Measurements from ENCODE around the gene SIX1.

The SIX1 gene

DNA sequence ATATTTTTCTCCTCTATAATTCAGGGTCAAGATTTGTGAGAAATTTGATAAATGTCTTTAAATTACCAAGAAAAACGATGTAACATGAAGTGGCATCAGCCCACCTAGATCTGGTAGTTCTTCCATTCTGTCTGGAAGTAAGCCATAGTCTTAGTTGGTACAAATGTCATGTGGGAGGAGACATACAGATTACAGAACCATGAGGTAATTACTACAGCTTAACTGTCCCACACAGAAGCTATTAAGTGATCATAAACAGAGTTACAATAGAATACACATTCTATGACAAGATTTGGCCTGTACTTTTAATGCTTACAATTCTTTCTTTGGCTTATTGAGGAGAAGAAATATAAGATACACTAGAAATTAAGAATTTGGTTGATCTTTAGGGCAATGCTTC lies 13.7 kb upstream of the SIX1 start:
- DNase-seq (ENCODE audit: extremely low spot score) = no peak
- CTCF ChIA-PET = interaction anchor here (0.6 to 0.7 kb wide), 2 partner anchors 22 to 279 kb away, joined by 3 read pairs; no protein-coding TSS in a partner anchor
- TF ChIP-seq, protein P1, sequence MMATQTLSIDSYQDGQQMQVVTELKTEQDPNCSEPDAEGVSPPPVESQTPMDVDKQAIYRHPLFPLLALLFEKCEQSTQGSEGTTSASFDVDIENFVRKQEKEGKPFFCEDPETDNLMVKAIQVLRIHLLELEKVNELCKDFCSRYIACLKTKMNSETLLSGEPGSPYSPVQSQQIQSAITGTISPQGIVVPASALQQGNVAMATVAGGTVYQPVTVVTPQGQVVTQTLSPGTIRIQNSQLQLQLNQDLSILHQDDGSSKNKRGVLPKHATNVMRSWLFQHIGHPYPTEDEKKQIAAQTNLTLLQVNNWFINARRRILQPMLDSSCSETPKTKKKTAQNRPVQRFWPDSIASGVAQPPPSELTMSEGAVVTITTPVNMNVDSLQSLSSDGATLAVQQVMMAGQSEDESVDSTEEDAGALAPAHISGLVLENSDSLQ (IDR thresholded peaks at IDR 0.05) = 0 out of 2 replicates have a peak, but pooled peaks have one; percentile 4
- TF ChIP-seq CTBP1 (IDR thresholded peaks at IDR 0.05; ENCODE audit: borderline replicate concordance) = no peak
- POLR2A ChIA-PET = interaction anchor here (1.0 to 2.0 kb wide), 2 partner anchors 50 to 318 kb away, joined by 3 to 5 read pairs; partner anchors contain the start of genes SLC38A6 and TRMT5

DNA sequence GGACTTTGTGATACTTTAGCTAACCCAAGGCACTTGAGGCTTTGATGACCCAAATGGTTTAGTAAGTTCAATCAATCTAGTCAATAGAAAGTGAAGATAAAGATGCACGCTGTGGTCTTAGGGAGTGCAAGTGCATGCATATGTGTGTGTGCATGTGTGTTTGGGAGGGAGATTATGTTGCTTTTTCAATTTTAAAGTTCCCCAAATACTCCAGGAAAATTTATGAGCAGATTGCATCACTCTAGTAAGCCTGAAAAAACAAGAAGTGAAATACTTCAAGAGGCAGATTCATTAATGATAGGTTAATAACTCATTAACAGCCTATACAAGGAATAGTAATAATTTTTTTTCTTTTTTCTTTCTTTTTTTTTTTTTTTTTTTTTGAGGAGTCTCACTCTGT lies 12.4 kb upstream of the SIX1 start:
- no peak for DNase-seq (ENCODE audit: extremely low spot score)
- CTCF ChIA-PET = interaction anchor here (0.6 kb wide), 1 partner anchor 342 kb away, joined by 3 read pairs; no protein-coding TSS in a partner anchor
- POLR2A ChIA-PET = interaction anchor here (1.3 kb wide), 1 partner anchor 12 kb away, joined by 4 read pairs; no protein-coding TSS in a partner anchor
- no peak for TF ChIP-seq ELF4 (IDR thresholded peaks at IDR 0.05)
- no peak for TF ChIP-seq L3MBTL2 (conservative IDR thresholded peaks at IDR 0.05)
- TF ChIP-seq BHLHE40 (IDR thresholded peaks at IDR 0.05; ENCODE audit: borderline replicate concordance) = no peak
- TF ChIP-seq HDGF (IDR thresholded peaks at IDR 0.05; ENCODE audit: borderline replicate concordance) = no peak
- TF ChIP-seq CTBP1 (IDR thresholded peaks at IDR 0.05; ENCODE audit: borderline replicate concordance) = no peak
- 0 out of 2 replicates have a peak, but pooled peaks have one; percentile 16 for TF ChIP-seq ZNF384 (IDR thresholded peaks at IDR 0.05)

DNA sequence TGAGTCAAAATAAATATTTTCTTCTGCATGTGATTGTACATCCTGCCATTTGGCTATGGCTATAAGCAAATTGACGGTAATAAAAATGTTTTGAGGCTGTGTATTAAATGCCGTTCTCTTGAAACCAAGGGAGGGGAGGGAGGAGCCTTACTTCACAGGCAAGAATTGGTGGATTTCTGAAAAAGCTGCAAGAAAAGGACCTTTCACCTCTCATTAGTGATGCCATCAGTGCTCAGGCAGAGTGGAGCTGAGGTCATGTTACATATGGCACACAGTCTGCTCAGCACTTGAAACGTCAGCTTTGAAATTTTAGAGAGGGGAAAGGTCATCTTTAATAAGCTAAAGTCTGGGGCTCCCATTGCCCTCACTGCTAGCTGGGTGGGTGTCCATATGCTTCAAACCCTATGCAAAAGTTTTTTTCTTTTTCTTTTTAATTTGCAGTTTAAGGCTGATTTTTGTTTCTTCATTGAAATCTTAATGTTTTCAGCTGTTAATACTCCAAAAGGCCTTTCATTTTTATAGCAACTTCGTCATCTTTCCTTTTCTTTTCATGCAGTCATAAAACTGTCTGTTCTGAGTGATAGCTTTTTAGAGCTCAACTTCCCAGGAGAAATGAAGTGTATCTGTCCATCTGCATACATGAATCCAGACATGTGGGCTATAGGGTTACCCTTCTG lies 9.8 kb upstream of the SIX1 start:
- TF ChIP-seq ARNT (IDR thresholded peaks at IDR 0.05) (no peak), CTBP1 (IDR thresholded peaks at IDR 0.05; ENCODE audit: borderline replicate concordance) (peak; percentile 95), LEF1 (IDR thresholded peaks at IDR 0.05; ENCODE audit: borderline replicate concordance) (peak; percentile 88; the same call in 1 of the 2 replicates), HDGF (IDR thresholded peaks at IDR 0.05; ENCODE audit: borderline replicate concordance) (no peak)
- TF ChIP-seq, protein P1 (IDR thresholded peaks at IDR 0.05) = peak; percentile 97
- POLR2A ChIA-PET = interaction anchor here (0.6 to 2.3 kb wide), 13 partner anchors 8 to 323 kb away, joined by 3 to 28 read pairs (median 4); partner anchors contain the start of genes SIX1 and SIX4
- CTCF ChIA-PET = interaction anchor here (1.0 to 1.3 kb wide), 3 partner anchors 15 to 77 kb away, joined by 3 to 4 read pairs (median 3); no protein-coding TSS in a partner anchor
- DNase-seq (ENCODE audit: extremely low spot score) = peak; percentile 51

DNA sequence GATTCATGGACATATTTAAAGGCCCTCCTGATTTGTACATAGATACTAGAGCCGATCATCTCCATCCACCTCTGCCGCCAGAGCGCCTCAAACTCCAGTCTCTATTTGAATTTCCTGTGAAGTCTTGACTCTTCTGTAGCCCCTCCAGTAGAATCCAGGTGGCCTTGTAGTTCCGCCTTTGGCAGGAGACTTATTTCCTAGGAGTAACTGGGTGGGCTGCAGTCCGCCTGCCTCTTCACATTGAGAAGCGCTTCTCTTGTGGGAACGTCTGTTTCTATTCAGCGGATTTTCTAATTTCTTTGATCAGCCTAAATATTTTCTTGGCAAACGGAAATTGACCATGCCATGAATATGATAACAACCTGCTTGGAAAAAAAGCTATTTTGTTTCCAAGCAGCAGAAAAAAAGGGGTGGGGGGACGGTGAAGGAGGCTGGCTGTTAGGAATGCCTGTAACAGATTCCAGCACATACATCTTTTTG lies 9.0 kb upstream of the SIX1 start:
- POLR2A ChIA-PET = interaction anchor here (1.3 to 2.3 kb wide), 5 partner anchors 9 to 69 kb away, joined by 3 to 28 read pairs (median 12); partner anchors contain the start of genes SIX1 and SIX4
- DNase-seq (ENCODE audit: extremely low spot score) = no peak
- CTCF ChIA-PET = interaction anchor here (1.1 to 1.3 kb wide), 2 partner anchors 14 to 78 kb away, joined by 3 to 4 read pairs; no protein-coding TSS in a partner anchor
- no peak for TF ChIP-seq TARDBP (IDR thresholded peaks at IDR 0.05)
- no peak for TF ChIP-seq CTBP1 (IDR thresholded peaks at IDR 0.05; ENCODE audit: borderline replicate concordance)
- TF ChIP-seq LEF1 (IDR thresholded peaks at IDR 0.05; ENCODE audit: borderline replicate concordance) = no peak

DNA sequence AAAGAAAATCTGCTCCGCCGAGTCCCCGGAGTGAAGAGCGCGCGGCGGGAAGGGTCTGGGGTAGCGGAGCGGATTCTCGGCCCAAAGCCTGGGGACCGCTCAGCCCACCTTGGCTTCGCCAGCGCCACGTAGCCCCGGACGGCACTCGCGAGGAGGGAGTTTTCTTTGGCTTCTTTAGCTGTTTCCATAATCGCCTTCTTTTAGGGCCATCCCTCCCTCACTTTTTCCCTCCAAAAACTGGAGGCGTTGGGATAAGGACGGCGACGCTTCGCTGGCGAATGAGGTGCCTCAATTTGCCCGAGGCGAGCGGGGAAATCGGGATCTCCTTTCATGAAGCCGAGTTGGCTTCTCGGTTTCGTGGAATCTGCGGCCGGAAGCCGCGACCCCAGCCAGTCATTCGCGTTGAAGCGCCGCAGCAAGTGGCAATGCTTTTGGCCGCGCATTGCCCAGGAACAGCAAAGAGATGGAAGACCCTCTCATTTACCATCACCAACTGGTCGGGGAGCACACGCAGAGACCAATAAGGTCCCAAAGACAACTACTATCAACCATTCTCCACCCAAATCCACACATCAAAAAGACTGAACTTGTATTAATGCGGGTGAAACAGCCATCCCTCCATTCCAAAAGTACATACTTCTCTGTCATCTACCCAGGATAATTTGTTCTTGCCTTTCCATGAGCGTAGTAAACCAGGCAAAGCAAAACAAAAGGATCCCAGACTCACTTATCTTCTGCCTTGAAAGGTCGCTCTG lies 8.4 kb upstream of the SIX1 start:
- ChIA-PET POLR2A (interaction anchor here (1.1 to 5.4 kb wide), 6 partner anchors 10 to 323 kb away, joined by 3 to 71 read pairs (median 10); partner anchors contain the start of genes SIX4, SLC38A6 and TRMT5), CTCF (interaction anchor here (0.6 kb wide), 1 partner anchor 776 kb away, joined by 3 read pairs; no protein-coding TSS in a partner anchor)
- TF ChIP-seq L3MBTL2 (conservative IDR thresholded peaks at IDR 0.05) = peak; percentile 89
- TF ChIP-seq ZNF384 (IDR thresholded peaks at IDR 0.05) = peak; percentile 76; the same call in 1 of the 2 replicates
- TF ChIP-seq LEF1 (IDR thresholded peaks at IDR 0.05; ENCODE audit: borderline replicate concordance) = no peak
- no peak for DNase-seq (ENCODE audit: extremely low spot score)

DNA sequence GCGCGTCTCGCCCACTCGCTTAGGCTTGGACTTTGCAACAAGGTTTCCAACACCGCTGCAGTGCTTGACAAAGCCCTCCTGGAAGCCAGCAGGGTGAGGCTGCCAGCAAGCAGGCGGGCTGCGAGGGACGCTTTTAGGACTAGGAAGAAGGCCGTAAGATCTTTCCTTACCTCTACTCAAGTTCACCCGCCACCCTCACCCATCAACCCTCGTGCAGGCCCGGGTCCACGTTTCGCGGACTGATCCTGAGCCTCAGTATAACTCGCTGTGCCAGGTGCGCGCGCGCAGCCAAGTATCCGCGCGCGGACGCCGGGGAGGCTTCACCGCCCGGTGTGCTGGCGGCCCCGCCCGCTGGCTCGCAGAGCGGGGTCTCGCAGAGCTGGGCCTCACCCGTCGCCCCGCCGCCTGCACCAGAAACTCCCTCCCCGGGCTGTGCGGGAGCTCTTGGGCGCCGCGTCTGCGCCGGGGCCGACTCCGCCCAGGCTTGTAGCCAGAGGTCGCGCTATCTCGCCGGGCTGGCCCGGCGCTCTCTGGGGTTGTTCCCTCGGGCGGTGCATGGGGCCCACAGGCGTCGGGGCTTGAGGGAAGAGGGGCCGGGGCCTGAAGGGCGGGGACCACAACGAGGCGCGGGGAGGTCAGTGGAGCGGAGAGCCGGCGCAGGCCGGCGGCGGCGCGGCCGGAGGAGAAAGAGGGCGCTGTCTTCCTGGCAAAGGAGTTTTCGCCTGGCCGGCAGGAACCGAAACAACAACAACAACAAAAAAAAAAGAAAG lies 7.6 kb upstream of the SIX1 start:
- ChIA-PET POLR2A (interaction anchor here (0.8 to 5.4 kb wide), 12 partner anchors 8 to 409 kb away, joined by 3 to 71 read pairs (median 6); partner anchors contain the start of genes SIX4, SLC38A6 and TRMT5), CTCF (interaction anchor here (0.6 to 1.3 kb wide), 6 partner anchors 11 to 71 kb away, joined by 3 to 4 read pairs (median 3); no protein-coding TSS in a partner anchor)
- TF ChIP-seq FOXM1 (IDR thresholded peaks at IDR 0.05; ENCODE audit: borderline replicate concordance) (no peak), HDGF (IDR thresholded peaks at IDR 0.05; ENCODE audit: borderline replicate concordance) (no peak), ARNT (IDR thresholded peaks at IDR 0.05) (no peak), L3MBTL2 (conservative IDR thresholded peaks at IDR 0.05) (peak; percentile 39)
- DNase-seq (ENCODE audit: extremely low spot score) = no peak
